OCI-LY3 (cell line): ENCODE data around the gene PERCC1.

Experiments
- H2AFZ ChIP-seq: fragments of 200-600, 300-600 bp; shearing (Covaris generic); 2 replicates; pipeline ENCODE4 v1.6.0; 2014; ENCODE audit warnings: antibody characterized with exemption, low read depth, low read length
- H3K27ac ChIP-seq: fragments of 200-600, 300-600 bp; sonication (generic); 2 replicates; pipeline ENCODE4 v1.5.1; 2014; ENCODE audit warnings: mild to moderate bottlenecking, low read length, moderate library complexity, mixed read lengths
- H3K27me3 ChIP-seq: fragments of 200-600, 300-600 bp; sonication (generic); 2 replicates; pipeline ENCODE4 v1.6.1; 2014; ENCODE audit warnings: low read depth, low read length, mixed read lengths
- H3K36me3 ChIP-seq: fragments of 200-600, 300-600 bp; sonication (generic); replicated peaks from 2 replicates; pipeline ENCODE3; 2014; ENCODE audit warnings: low read depth, low read length, mixed read lengths
- H3K4me1 ChIP-seq: fragments of 300-600, 200-600 bp; sonication (generic); 2 replicates; pipeline ENCODE4 v1.6.1; 2014; ENCODE audit warnings: low read length, mixed read lengths
- H3K4me2 ChIP-seq: fragments of 200-600, 300-600 bp; sonication (generic); 2 replicates; pipeline ENCODE4 v1.6.1; 2014; ENCODE audit warnings: low read length, mixed read lengths
- H3K4me3 ChIP-seq: fragments of 300-600, 200-600 bp; sonication (generic); 2 replicates; pipeline ENCODE4 v1.5.1; 2014; ENCODE audit warnings: antibody characterized with exemption, mild to moderate bottlenecking, low read length, moderate library complexity
- H3K79me2 ChIP-seq: fragments of 300-600, 200-600 bp; shearing (Covaris generic); 2 replicates; pipeline ENCODE4 v1.6.1; 2014; ENCODE audit warnings: mild to moderate bottlenecking, low read length, mixed read lengths
- H3K9ac ChIP-seq: fragments of 300-600, 200-600 bp; shearing (Covaris generic); 2 replicates; pipeline ENCODE4 v1.6.0; 2014; ENCODE audit warnings: mild to moderate bottlenecking, low read length, moderate library complexity
- H3K9me3 ChIP-seq: fragments of 200-600, 300-600 bp; shearing (Covaris generic); 2 replicates; pipeline ENCODE4 v1.6.1; 2014; ENCODE audit warnings: low read length, mixed read lengths; ENCODE audit not compliant: insufficient read depth
- H4K20me1 ChIP-seq: fragments of 200-600, 300-600 bp; sonication (generic); 2 replicates; pipeline ENCODE4 v1.6.1; 2016; ENCODE audit warnings: low read length, mixed read lengths; ENCODE audit not compliant: insufficient read depth
- EZH2phosphoT487 ChIP-seq: fragments of 200-600 bp; shearing (Covaris generic); IDR thresholded peaks from 2 replicates; pipeline ENCODE4 v1.6.1; 2018; ENCODE audit warnings: antibody characterized with exemption, mixed run types, low read depth
- TF ChIP-seq, protein P1 (sequence below): fragments of 200-600, 300-600 bp; sonication (generic); IDR thresholded peaks from 2 replicates; pipeline ENCODE4 v1.5.1; 2014; ENCODE audit warnings: antibody characterized with exemption, low read length, low read depth

PERCC1 gene

DNA sequence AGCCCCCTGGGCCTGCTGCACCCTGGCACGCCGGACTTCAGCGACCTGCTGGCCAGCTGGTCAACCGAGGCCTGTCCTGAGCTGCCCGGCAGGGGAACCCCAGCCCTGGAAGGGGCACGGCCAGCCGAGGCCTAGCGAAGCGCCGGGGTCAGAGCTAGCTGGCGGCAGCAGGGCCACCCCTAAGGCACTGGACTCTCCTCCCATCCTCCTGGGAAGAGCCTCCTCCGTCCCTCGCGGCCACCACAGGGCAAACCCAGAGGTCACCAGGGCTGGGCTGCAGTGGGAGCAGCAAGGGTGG lies 2.3 kb downstream of the PERCC1 start:
- no peak for TF ChIP-seq EZH2phosphoT487
- no peaks in the 10 kb centered on the region for H3K9me3 ChIP-seq
- no peak overlapping the region for H3K4me2 ChIP-seq

DNA sequence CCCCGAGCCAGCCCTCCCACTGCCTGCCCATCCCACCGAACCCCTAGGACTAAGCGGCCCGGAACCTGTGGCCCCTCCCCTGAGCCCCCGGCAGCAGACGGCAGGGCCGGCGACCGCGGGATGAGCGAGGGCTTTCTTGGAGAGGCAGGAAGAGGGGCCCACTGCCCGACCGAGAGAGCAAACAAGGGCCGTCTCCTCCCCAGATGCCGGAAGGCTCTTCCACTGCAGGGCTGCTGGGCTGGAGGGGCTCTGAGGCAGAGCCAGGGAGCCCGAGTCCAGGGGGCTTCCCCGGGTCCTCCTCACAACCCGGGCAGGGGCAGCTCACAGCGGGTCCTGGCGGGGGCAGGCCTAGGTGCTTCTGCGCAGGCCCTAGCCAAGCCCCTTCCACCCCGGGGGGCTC lies 2.9 kb downstream of the PERCC1 start:
- Histone ChIP-seq H3K79me2 (no peaks in the 10 kb centered on the region), H3K4me1 (no peaks in the 10 kb centered on the region), H3K4me3 (no peak overlapping the region), H4K20me1 (no peaks in the 10 kb centered on the region), H3K9me3 (no peaks in the 10 kb centered on the region), H3K9ac (no peak overlapping the region), H3K4me2 (no peak overlapping the region), H2AFZ (no peak overlapping the region), H3K27ac (no peak overlapping the region), H3K36me3 (no peaks in the 10 kb centered on the region), H3K27me3 (peaks cover 5% of the 10 kb centered on the region; the same call in 1 of the 2 replicates)
- TF ChIP-seq, protein P1, sequence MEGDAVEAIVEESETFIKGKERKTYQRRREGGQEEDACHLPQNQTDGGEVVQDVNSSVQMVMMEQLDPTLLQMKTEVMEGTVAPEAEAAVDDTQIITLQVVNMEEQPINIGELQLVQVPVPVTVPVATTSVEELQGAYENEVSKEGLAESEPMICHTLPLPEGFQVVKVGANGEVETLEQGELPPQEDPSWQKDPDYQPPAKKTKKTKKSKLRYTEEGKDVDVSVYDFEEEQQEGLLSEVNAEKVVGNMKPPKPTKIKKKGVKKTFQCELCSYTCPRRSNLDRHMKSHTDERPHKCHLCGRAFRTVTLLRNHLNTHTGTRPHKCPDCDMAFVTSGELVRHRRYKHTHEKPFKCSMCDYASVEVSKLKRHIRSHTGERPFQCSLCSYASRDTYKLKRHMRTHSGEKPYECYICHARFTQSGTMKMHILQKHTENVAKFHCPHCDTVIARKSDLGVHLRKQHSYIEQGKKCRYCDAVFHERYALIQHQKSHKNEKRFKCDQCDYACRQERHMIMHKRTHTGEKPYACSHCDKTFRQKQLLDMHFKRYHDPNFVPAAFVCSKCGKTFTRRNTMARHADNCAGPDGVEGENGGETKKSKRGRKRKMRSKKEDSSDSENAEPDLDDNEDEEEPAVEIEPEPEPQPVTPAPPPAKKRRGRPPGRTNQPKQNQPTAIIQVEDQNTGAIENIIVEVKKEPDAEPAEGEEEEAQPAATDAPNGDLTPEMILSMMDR, result no peak
- no peak for TF ChIP-seq EZH2phosphoT487

More for the DNA sequence above, 2.3 kb downstream of the PERCC1 start:
- Histone ChIP-seq H3K4me3 (no peak overlapping the region), H3K27ac (no peak overlapping the region), H4K20me1 (no peaks in the 10 kb centered on the region), H3K4me1 (no peaks in the 10 kb centered on the region), H2AFZ (no peak overlapping the region), H3K36me3 (no peaks in the 10 kb centered on the region), H3K27me3 (peaks cover 5% of the 10 kb centered on the region; the same call in 1 of the 2 replicates), H3K9ac (no peak overlapping the region), H3K79me2 (no peaks in the 10 kb centered on the region)

DNA sequence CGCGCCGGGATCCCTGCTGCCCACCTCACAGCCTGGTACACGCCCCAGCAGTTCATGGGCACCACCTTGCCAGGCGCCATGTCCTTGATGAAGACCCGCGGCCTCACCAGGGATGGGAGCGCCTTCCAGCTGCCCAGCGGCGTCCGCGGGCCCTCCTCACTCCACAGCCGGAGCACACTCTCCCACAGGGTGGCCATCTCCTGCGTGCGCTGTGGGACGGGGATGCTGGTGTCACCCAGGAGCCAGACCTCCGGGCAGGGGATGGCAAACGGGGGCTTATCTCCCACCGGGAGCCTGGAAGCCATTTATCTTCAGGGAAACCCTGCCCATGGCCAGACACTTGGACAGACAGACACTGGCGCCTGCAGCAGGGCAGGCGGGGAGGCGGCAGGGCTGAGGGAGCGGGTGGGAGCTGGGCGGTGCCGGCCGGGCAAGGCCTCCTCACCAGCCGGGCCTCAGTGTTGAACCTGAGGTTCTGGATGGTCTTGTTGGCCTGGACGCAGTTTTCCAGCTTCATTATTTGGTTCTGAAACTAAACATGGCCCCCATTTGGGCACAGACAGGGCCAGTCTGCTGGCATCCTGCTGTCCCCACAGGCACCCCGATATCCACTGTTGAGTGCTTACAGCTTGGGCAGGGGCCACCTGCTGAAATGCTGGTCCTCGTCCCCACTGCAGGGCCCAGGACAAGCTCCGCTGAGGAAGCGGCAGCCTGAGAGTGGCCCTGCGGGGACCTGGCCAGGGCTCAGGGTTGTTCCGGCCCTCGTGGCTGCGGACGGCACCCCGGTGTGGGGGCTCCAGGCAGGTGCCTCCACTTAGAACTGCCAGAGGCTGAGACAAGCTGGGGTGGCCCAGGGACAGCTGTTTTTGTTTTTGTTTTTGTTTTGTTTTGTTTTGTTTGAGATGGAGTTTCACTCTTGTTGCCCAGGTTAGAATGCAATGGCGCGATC lies 4.0 kb downstream of the PERCC1 start:
- no peak overlapping the region for H3K4me2 ChIP-seq
- no peaks in the 10 kb centered on the region for H3K9me3 ChIP-seq
- H3K4me3 ChIP-seq, result no peak overlapping the region
- no peak overlapping the region for H2AFZ ChIP-seq
- H3K36me3 ChIP-seq, result no peaks in the 10 kb centered on the region
- H3K27me3 ChIP-seq, result peaks cover 5% of the 10 kb centered on the region; the same call in 1 of the 2 replicates
- TF ChIP-seq, protein P1, result no peak
- no peak for TF ChIP-seq EZH2phosphoT487
- H3K4me1 ChIP-seq, result no peaks in the 10 kb centered on the region
- no peak overlapping the region for H3K9ac ChIP-seq
- H4K20me1 ChIP-seq, result no peaks in the 10 kb centered on the region
- no peak overlapping the region for H3K27ac ChIP-seq
- no peaks in the 10 kb centered on the region for H3K79me2 ChIP-seq

DNA sequence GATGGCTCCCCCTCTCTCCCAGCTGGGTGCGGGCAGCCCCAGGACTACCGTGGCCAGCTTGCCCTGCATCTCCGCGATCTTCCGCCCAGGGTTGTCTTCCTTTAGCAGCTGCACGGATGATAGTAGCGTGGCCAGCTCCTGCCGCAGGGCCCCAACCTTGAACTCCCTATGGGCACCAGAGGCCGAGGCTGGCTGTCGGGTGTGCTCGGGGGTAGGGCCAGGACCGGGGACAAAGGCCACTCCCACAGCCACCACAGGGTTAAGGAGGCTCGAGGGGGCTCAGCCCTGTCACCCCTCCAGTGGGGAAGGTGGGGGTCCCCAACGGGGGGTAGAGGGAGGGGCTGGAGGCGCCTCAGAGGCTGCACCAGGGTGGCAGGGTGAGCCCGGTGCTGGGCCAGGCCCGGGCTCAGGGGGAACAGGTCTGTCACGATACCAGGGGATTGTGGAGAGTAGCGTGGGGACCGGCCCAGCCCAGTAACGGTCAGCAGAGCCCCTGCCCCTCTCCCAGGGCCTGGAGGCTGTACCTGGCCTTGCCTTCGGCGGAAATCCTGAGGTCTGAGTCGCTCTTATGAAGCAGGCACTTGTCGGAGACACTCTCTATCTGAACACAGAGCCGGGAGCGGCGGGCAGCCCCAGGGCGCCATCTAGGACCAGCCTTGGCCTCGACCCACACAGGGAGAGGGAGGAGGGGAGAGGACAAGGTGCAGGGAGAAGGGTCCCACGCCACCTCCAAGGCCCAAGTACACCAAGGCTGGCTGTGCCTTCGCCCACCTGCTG lies 5.2 kb downstream of the PERCC1 start:
- H2AFZ ChIP-seq, result no peak overlapping the region
- H3K9me3 ChIP-seq, result no peaks in the 10 kb centered on the region
- no peak overlapping the region for H3K27ac ChIP-seq
- H3K79me2 ChIP-seq, result no peaks in the 10 kb centered on the region
- no peaks in the 10 kb centered on the region for H3K36me3 ChIP-seq
- H3K4me2 ChIP-seq, result no peak overlapping the region
- no peaks in the 10 kb centered on the region for H3K27me3 ChIP-seq
- H4K20me1 ChIP-seq, result no peaks in the 10 kb centered on the region
- no peak overlapping the region for H3K9ac ChIP-seq
- H3K4me3 ChIP-seq, result no peak overlapping the region
- H3K4me1 ChIP-seq, result no peaks in the 10 kb centered on the region
- TF ChIP-seq, protein P1, result no peak
- TF ChIP-seq EZH2phosphoT487, result no peak
